T-helper 2 cell treated with Interferon-gamma antibody and Interleukin-4, amounts not matched to agents 5 μg/mL and 100 μg/mL, for 36 hours (primary cell): ENCODE data around the gene C1orf210.

Experiments used
- DNase-seq: peaks from one replicate; pipeline ENCODE4 v3.0.0; 2021; ENCODE audit warnings: low spot score
- H3K27ac Mint-ChIP-seq: one replicate; pipeline ENCODE4 v1.8.0; 2021; ENCODE audit warnings: mild to moderate bottlenecking, mixed read lengths
- H3K27me3 Mint-ChIP-seq: one replicate; pipeline ENCODE4 v1.8.0; 2021; ENCODE audit warnings: low read depth, mixed read lengths
- H3K36me3 Mint-ChIP-seq: one replicate; pipeline ENCODE4 v1.8.0; 2021; ENCODE audit warnings: low read depth, mixed read lengths
- H3K4me1 Mint-ChIP-seq: one replicate; pipeline ENCODE4 v1.8.0; 2021; ENCODE audit warnings: low read depth, mixed read lengths
- H3K4me3 Mint-ChIP-seq: one replicate; pipeline ENCODE4 v1.8.0; 2022; ENCODE audit warnings: mild to moderate bottlenecking, moderate library complexity, mixed read lengths
- H3K9me3 Mint-ChIP-seq: one replicate; pipeline ENCODE4 v1.8.0; 2021; ENCODE audit warnings: mixed read lengths

C1orf210 gene

GRCh38 chr1:43269627-43270375 lies 15.6 kb downstream of the C1orf210 start, which contains the start of gene TMEM125:
Gene TMEM125, plus strand, starts transcription at chr1:43269983. Its CDS starts 2,740 bp downstream, at chr1:43272723.
- Mint-ChIP-seq H3K36me3 (peaks cover 6% of the 10 kb centered on the region), H3K27me3 (peaks cover 16% of the 10 kb centered on the region), H3K9me3 (peaks cover 8% of the 10 kb centered on the region), H3K4me3 (peak within 1 kb of the TSS; percentile 16), H3K4me1 (peaks cover 17% of the 10 kb centered on the region), H3K27ac (no peak within 1 kb of the TSS)
- DNase-seq: no peak

GRCh38 chr1:43267818-43268425 lies 17.5 kb downstream of the C1orf210 start:
- no peak overlapping the region for H3K27ac Mint-ChIP-seq
- H3K9me3 Mint-ChIP-seq: peaks cover 8% of the 10 kb centered on the region
- H3K4me3 Mint-ChIP-seq: no peak overlapping the region
- DNase-seq: no peak
- peaks cover 1% of the 10 kb centered on the region for H3K36me3 Mint-ChIP-seq
- H3K4me1 Mint-ChIP-seq: peaks cover 9% of the 10 kb centered on the region
- peaks cover 16% of the 10 kb centered on the region for H3K27me3 Mint-ChIP-seq

GRCh38 chr1:43267291-43267805 lies 18.0 kb downstream of the C1orf210 start:
- Mint-ChIP-seq H3K4me1 (peaks cover 9% of the 10 kb centered on the region), H3K27ac (no peak overlapping the region), H3K4me3 (no peak overlapping the region), H3K36me3 (peaks cover 1% of the 10 kb centered on the region), H3K9me3 (peaks cover 13% of the 10 kb centered on the region), H3K27me3 (peaks cover 16% of the 10 kb centered on the region)
- no peak for DNase-seq

GRCh38 chr1:43266881-43267280 lies 18.5 kb downstream of the C1orf210 start:
- DNase-seq: no peak
- no peak overlapping the region for H3K4me3 Mint-ChIP-seq
- H3K27me3 Mint-ChIP-seq: peaks cover 16% of the 10 kb centered on the region
- peaks cover 17% of the 10 kb centered on the region for H3K9me3 Mint-ChIP-seq
- H3K4me1 Mint-ChIP-seq: peaks cover 9% of the 10 kb centered on the region
- H3K27ac Mint-ChIP-seq: no peak overlapping the region
- peaks cover 1% of the 10 kb centered on the region for H3K36me3 Mint-ChIP-seq

- Mint-ChIP-seq H3K9me3 (peaks cover 17% of the 10 kb centered on the region), H3K4me3 (no peak overlapping the region), H3K27me3 (peaks cover 11% of the 10 kb centered on the region), H3K27ac (no peak overlapping the region), H3K36me3 (peaks cover 2% of the 10 kb centered on the region), H3K4me1 (no peaks in the 10 kb centered on the region)
- no peak for DNase-seq
Observed at GRCh38 chr1:43265431-43265830, 19.9 kb downstream of the C1orf210 start.

- peaks cover 1% of the 10 kb centered on the region for H3K36me3 Mint-ChIP-seq
- H3K27ac Mint-ChIP-seq: no peak overlapping the region
- H3K27me3 Mint-ChIP-seq: peaks cover 2% of the 10 kb centered on the region
- no peak for DNase-seq
- no peaks in the 10 kb centered on the region for H3K4me1 Mint-ChIP-seq
- H3K9me3 Mint-ChIP-seq: peaks cover 17% of the 10 kb centered on the region
- H3K4me3 Mint-ChIP-seq: no peak overlapping the region
Observed at GRCh38 chr1:43258370-43258769, 27.0 kb downstream of the C1orf210 start.

GRCh38 chr1:43256675-43257570 lies 28.5 kb downstream of the C1orf210 start:
- no peak for DNase-seq
- H3K4me1 Mint-ChIP-seq: no peaks in the 10 kb centered on the region
- H3K27me3 Mint-ChIP-seq: peaks cover 9% of the 10 kb centered on the region
- peaks cover 7% of the 10 kb centered on the region for H3K9me3 Mint-ChIP-seq
- no peak overlapping the region for H3K4me3 Mint-ChIP-seq
- peaks cover 1% of the 10 kb centered on the region for H3K36me3 Mint-ChIP-seq
- no peak overlapping the region for H3K27ac Mint-ChIP-seq

GRCh38 chr1:43255438-43256210 lies 29.8 kb downstream of the C1orf210 start:
- Mint-ChIP-seq H3K36me3 (no peaks in the 10 kb centered on the region), H3K27me3 (peaks cover 19% of the 10 kb centered on the region), H3K9me3 (peaks cover 7% of the 10 kb centered on the region), H3K27ac (no peak overlapping the region), H3K4me3 (no peak overlapping the region), H3K4me1 (no peaks in the 10 kb centered on the region)
- no peak for DNase-seq

GRCh38 chr1:43253876-43254275 lies 31.5 kb downstream of the C1orf210 start:
- DNase-seq: no peak
- Mint-ChIP-seq H3K4me3 (no peak overlapping the region), H3K9me3 (peaks cover 7% of the 10 kb centered on the region), H3K4me1 (no peaks in the 10 kb centered on the region), H3K27me3 (peaks cover 19% of the 10 kb centered on the region), H3K27ac (no peak overlapping the region), H3K36me3 (no peaks in the 10 kb centered on the region)

GRCh38 chr1:43253173-43253572 lies 32.2 kb downstream of the C1orf210 start:
- Mint-ChIP-seq H3K9me3 (peaks cover 3% of the 10 kb centered on the region), H3K27me3 (peaks cover 19% of the 10 kb centered on the region), H3K4me1 (no peaks in the 10 kb centered on the region), H3K27ac (no peak overlapping the region), H3K36me3 (no peaks in the 10 kb centered on the region), H3K4me3 (no peak overlapping the region)
- no peak for DNase-seq

GRCh38 chr1:43252225-43252624 lies 33.2 kb downstream of the C1orf210 start:
- H3K36me3 Mint-ChIP-seq: no peaks in the 10 kb centered on the region
- no peak for DNase-seq
- no peak overlapping the region for H3K4me3 Mint-ChIP-seq
- H3K4me1 Mint-ChIP-seq: no peaks in the 10 kb centered on the region
- peaks cover 19% of the 10 kb centered on the region for H3K27me3 Mint-ChIP-seq
- H3K9me3 Mint-ChIP-seq: peaks cover under 1% of the 10 kb centered on the region
- H3K27ac Mint-ChIP-seq: no peak overlapping the region

GRCh38 chr1:43251024-43251423 lies 34.4 kb downstream of the C1orf210 start:
- H3K36me3 Mint-ChIP-seq: no peaks in the 10 kb centered on the region
- no peaks in the 10 kb centered on the region for H3K4me1 Mint-ChIP-seq
- peaks cover 9% of the 10 kb centered on the region for H3K9me3 Mint-ChIP-seq
- DNase-seq: no peak
- peaks cover 26% of the 10 kb centered on the region for H3K27me3 Mint-ChIP-seq
- no peak overlapping the region for H3K27ac Mint-ChIP-seq
- no peak overlapping the region for H3K4me3 Mint-ChIP-seq

GRCh38 chr1:43250351-43250761 lies 35.0 kb downstream of the C1orf210 start:
- peaks cover 29% of the 10 kb centered on the region for H3K27me3 Mint-ChIP-seq
- H3K4me3 Mint-ChIP-seq: no peak overlapping the region
- H3K27ac Mint-ChIP-seq: no peak overlapping the region
- no peak for DNase-seq
- peaks cover 12% of the 10 kb centered on the region for H3K9me3 Mint-ChIP-seq
- H3K4me1 Mint-ChIP-seq: no peaks in the 10 kb centered on the region
- no peaks in the 10 kb centered on the region for H3K36me3 Mint-ChIP-seq
